T-helper 1 cell treated with Interleukin-12 subunit alpha and Interleukin-12 subunit beta and Interleukin-4 antibody, amounts not matched to agents 30 ng/mL and 1 ng/mL, for 36 hours (primary cell): Measurements from ENCODE around the gene B4GALNT1. TPM values are rescaled to one million over a fixed set of nuclear protein-coding genes. Genes with fewer than 3 reads are reported as not detected.
"Not testable (repeated sequence)": the region's sequence is repeated elsewhere in the genome, so short reads cannot be mapped to it uniquely, and the experiment has no call there.

ENCODE experiments used
- intact Hi-C: fragments of 100-400 bp; cut with micrococcal nuclease; formaldehyde crosslinking; loops from one replicate; pipeline ENCODE4 v1.15.1; 2024
- total RNA-seq: library from RNA; stranded (reverse); gene quantifications from 2 replicates; pipeline ENCODE4 v1.2.3, GENCODE V29; 2022

B4GALNT1 gene
- total RNA-seq, 1 donor from 2014 or later, result 4.3 TPM

- intact Hi-C loops, result no loop called here
These were observed 5.1 kb upstream of the B4GALNT1 start for GRCh38 chr12:57638096-57638495.

- intact Hi-C loops, result no loop called here
These were observed 4.4 kb upstream of the B4GALNT1 start for GRCh38 chr12:57637364-57637763.

- intact Hi-C loops, result not testable (repeated sequence)
These were observed 3.7 kb upstream of the B4GALNT1 start for GRCh38 chr12:57636731-57637130.

- intact Hi-C loops, result loop anchor here (2.0 kb wide), 1 partner anchor 392 kb away; no protein-coding TSS in a partner anchor
These were observed 686 bp downstream of the B4GALNT1 start for GRCh38 chr12:57632073-57632957.

- intact Hi-C loops, result loop anchor here (2.0 kb wide), 1 partner anchor 391 kb away; no protein-coding TSS in a partner anchor
These were observed 1.4 kb downstream of the B4GALNT1 start for GRCh38 chr12:57631566-57632072.

- intact Hi-C loops, result no loop called here
These were observed 2.0 kb downstream of the B4GALNT1 start for GRCh38 chr12:57630891-57631433.

GRCh38 chr12:57629897-57630471 lies 3.0 kb downstream of the B4GALNT1 start:
- intact Hi-C loops, result no loop called here

GRCh38 chr12:57628280-57629191 lies 4.5 kb downstream of the B4GALNT1 start:
- intact Hi-C loops, result no loop called here

GRCh38 chr12:57627501-57628279 lies 5.3 kb downstream of the B4GALNT1 start:
- intact Hi-C loops, result no loop called here

GRCh38 chr12:57626921-57627445 lies 6.0 kb downstream of the B4GALNT1 start:
- intact Hi-C loops, result no loop called here

GRCh38 chr12:57626111-57626920 lies 6.7 kb downstream of the B4GALNT1 start:
- intact Hi-C loops, result no loop called here

- intact Hi-C loops, result no loop called here
These were observed 7.6 kb downstream of the B4GALNT1 start for GRCh38 chr12:57625261-57626032.

GRCh38 chr12:57624441-57625220 lies 8.4 kb downstream of the B4GALNT1 start:
- intact Hi-C loops, result loop anchor here (5.0 kb wide), 1 partner anchor 147 kb away; the partner anchor contains the start of gene ARHGAP9

GRCh38 chr12:57623811-57624390 lies 9.1 kb downstream of the B4GALNT1 start:
- intact Hi-C loops, result loop anchor here (5.0 kb wide), 1 partner anchor 147 kb away; the partner anchor contains the start of gene ARHGAP9

- intact Hi-C loops, result loop anchor here (5.0 kb wide), 1 partner anchor 146 kb away; the partner anchor contains the start of gene ARHGAP9
These were observed 9.6 kb downstream of the B4GALNT1 start for GRCh38 chr12:57623385-57623784.

- intact Hi-C loops, result loop anchor here (5.0 kb wide), 1 partner anchor 145 kb away; the partner anchor contains the start of gene ARHGAP9
These were observed 10.4 kb downstream of the B4GALNT1 start for GRCh38 chr12:57622293-57623245.
